ENCODE results near the gene TNIP3. TPM values are rescaled to one million over a fixed set of nuclear protein-coding genes. Genes with fewer than 3 reads are reported as not detected.

TNIP3 gene
- total RNA-seq, 1 donor from 2014 or later = not detected

- DNase-seq = peak; percentile 63
Observed at GRCh38 chr4:121138039-121138825, 25.9 kb downstream of the TNIP3 start.

DNA sequence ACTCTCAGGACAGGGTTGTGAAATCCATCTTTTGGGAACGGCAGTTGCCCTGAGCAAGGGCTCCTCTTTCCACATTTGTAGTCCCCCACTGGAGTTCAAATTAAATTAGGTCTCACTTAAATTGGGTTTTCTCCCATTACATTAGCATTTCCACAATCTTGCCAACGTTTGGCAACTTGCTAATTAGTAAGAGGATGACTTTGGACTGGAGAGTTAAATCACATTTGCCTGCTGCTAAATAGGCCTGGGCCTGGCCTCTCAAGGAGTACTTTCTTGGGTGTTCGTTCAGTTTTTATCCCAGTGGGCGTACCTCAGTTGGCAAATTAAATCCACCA lies 33.8 kb downstream of the TNIP3 start:
- no peak for DNase-seq

GRCh38 chr4:121129606-121130325 lies 34.4 kb downstream of the TNIP3 start:
- no peak for DNase-seq

GRCh38 chr4:121127100-121127499 lies 37.0 kb downstream of the TNIP3 start:
- no peak for DNase-seq

DNA sequence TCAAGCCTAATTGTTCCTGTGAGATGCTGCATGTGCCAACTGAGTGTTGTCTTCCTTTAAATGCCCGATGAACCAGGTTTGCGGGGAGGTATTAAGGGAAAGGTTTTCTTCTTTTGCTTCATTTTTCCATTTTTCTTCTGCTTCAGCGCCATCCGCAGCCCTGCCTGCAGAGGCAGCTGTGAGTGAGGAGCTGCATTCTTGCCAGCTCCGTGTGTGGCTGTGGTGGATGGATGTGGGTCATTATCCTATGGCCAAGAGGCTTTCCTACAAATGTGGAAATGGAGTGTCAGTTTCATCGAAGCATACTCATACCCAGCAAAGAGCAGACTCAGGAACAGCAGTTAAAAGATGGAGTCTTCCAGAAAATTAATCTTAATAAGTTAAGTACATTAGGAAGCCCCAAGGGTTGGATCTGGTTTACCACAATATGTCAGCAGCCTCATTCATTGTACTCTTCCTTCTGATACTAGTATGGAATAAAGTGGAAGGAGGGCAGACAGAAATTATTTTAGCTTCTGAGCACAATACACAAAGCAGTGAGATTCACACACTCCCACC lies 37.6 kb downstream of the TNIP3 start:
- DNase-seq = no peak

DNA sequence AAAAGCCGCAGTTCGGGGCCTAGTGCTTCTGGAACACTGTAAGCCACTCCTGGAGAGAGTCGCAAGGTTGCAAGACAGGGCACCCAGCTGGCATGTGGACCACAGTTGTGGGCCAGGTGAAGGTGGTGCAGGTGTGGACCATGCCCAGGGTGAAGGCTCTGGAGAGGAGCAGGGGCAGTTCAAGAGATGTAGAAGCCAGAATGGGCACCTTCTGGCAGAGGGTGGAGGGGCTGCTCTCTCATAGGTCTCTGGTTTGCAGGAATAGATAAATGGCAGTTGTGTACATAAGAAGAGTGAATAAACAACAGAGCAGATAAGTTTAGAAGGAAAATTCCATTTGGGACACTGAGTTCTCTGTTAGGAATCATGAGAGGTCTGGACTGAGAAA lies 38.6 kb downstream of the TNIP3 start:
- no peak for DNase-seq

DNA sequence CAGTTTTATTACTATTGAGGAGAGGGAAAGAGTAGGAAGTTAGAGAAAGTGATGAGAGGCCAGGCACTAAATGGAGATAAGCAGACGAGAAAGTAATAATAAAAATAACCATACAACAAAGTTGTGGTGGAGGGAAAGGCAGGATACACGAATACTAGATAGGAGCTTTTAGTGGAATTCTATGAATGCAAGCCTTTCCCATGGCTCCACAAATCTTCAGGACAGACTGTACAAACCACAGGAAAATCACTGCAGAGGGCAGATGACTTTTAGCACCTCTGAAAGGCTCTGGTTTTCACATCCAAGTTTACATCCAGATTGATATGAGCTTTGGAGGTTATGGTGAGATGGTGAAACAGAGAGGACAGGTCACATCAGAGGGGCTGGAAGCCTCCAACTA lies 41.5 kb downstream of the TNIP3 start:
- DNase-seq = no peak

- DNase-seq = no peak
Observed at GRCh38 chr4:121119715-121120114, 44.4 kb downstream of the TNIP3 start.

DNA sequence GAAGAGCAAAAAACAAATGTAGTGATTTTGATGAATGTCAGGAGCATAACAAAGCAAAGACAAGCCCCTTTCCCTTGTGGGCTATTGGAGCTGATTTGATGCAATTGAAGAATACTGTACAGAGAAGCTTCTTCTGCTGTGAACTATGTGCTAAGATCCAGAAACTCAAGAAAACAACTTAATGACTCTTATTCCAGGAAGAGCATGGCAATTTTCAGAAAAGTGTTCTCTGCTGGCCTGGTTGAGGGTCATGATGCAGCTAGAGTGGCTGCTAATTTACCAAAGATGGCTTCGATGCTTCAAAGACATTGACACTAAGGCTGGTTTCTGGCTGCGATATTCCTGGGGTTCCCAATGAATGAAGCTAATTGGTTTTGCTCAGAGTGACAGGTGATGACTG lies 45.8 kb downstream of the TNIP3 start:
- no peak for DNase-seq

- DNase-seq = no peak
Observed at GRCh38 chr4:121114756-121115155, 49.4 kb downstream of the TNIP3 start.

DNA sequence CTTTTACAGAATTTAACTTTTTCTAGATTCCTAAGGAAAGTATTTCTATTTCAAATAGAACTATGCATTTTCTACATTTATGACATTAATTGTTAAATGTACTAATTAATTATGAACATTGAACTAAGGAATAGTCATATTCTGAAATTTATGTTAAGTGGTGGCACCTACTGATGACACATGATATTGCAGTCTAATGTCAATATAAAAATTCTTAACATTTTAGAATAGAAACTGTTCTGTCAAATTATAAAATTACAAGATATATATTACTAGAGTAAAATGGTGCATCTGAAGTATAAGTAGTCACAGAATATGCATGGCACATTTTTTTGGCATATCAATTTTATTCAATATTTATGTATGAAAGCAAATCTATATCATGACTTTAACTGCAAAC lies 51.6 kb downstream of the TNIP3 start:
- no peak for DNase-seq

- no peak for DNase-seq
Observed at GRCh38 chr4:121108557-121108956, 55.6 kb downstream of the TNIP3 start.

GRCh38 chr4:121107507-121107906 lies 56.6 kb downstream of the TNIP3 start:
- DNase-seq = no peak

- no peak for DNase-seq
Observed at GRCh38 chr4:121100093-121100775, 63.9 kb downstream of the TNIP3 start.

GRCh38 chr4:121098266-121098665 lies 65.9 kb downstream of the TNIP3 start:
- no peak for DNase-seq

- peak; percentile 54 for DNase-seq
Observed at GRCh38 chr4:121096629-121097028, 67.5 kb downstream of the TNIP3 start.

DNA sequence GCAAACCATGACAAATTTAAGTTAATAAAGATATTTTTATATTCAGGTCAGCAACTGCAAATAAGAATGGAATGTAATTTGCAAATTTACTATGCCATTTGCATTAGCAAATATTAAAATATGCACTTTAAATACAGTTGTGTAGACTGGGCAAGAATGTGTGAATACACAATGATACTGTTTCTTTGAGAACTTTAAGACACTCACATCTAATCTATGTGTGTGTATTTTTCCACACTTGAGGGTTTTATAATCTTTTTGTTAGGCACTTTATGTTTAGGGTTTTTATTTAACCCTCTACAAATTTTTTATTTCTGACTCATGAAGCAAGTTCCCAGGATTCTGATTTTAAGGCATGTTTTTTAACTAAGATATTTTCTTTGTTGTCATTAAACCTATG lies 67.9 kb downstream of the TNIP3 start:
- no peak for DNase-seq

- no peak for DNase-seq
Observed at GRCh38 chr4:121094297-121094966, 69.7 kb downstream of the TNIP3 start.

- no peak for DNase-seq
Observed at GRCh38 chr4:121093261-121093660, 70.9 kb downstream of the TNIP3 start.

DNA sequence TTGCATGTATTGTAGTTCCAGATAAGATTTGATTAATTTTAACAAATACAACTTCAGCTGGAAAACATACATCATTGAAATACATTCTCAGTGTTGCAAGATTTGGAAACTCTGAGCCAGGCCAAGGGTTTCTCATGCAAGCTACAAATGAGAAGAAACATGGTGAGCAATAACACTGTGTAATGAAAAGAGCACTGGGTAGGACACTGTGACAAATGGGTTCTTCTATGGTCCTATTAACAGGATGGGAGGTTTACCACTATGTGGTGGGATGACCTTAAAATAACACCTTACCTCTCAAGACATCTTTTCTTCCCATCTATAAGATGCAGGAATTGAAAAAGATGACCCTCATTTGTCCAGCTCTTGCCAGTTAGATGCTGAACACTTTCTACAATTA lies 72.2 kb downstream of the TNIP3 start:
- no peak for DNase-seq

- no peak for DNase-seq
Observed at GRCh38 chr4:121088867-121089266, 75.3 kb downstream of the TNIP3 start.
